HepG2 (cell line): Measurements from ENCODE around the gene BPIFB6. TPM values are rescaled to one million over a fixed set of nuclear protein-coding genes. Genes with fewer than 3 reads are reported as not detected.

Experiments used
- CAMTA2 ChIP-seq: sonication (generic); formaldehyde crosslinking; IDR thresholded peaks from 2 replicates; pipeline ENCODE4 v1.4.0; 2020; ENCODE audit warnings: mild to moderate bottlenecking, missing genetic modification reagents, borderline replicate concordance
- DR1 ChIP-seq: sonication (generic); formaldehyde crosslinking; IDR thresholded peaks from 2 replicates; pipeline ENCODE4 v1.8.0; 2021; ENCODE audit warnings: mild to moderate bottlenecking, missing genetic modification reagents, inconsistent platforms
- EED ChIP-seq: sonication (generic); formaldehyde crosslinking; IDR thresholded peaks from 2 replicates; pipeline ENCODE4 v1.5.0; 2020; ENCODE audit warnings: mild to moderate bottlenecking, missing genetic modification reagents
- KDM5B ChIP-seq: sonication (generic); formaldehyde crosslinking; IDR thresholded peaks from 2 replicates; pipeline ENCODE4 v1.4.0; 2020; ENCODE audit warnings: missing genetic modification reagents, mild to moderate bottlenecking, borderline replicate concordance
- MIER2 ChIP-seq: IDR thresholded peaks from 2 replicates; pipeline ENCODE4 v1.6.1; 2016; ENCODE audit warnings: missing biosample characterization, missing genetic modification reagents
- NCOR1 ChIP-seq: fragments of 200-600 bp; sonication (generic); IDR thresholded peaks from 2 replicates; pipeline ENCODE4 v1.7.0; 2017; ENCODE audit warnings: antibody characterized with exemption, low read length, borderline replicate concordance
- NFE2L1 ChIP-seq: sonication (generic); formaldehyde crosslinking; IDR thresholded peaks from 2 replicates; pipeline ENCODE4 v1.4.0; 2020; ENCODE audit warnings: missing genetic modification reagents, mild to moderate bottlenecking, borderline replicate concordance
- NONO ChIP-seq, 2 experiments: fragments of 450-650 bp in 1 of 2; sonication (generic) in 1 of 2; formaldehyde crosslinking in 1 of 2; IDR thresholded peaks in 1 of 2; conservative IDR thresholded peaks in 1 of 2; 2 replicates each; pipeline versions ENCODE4 v1.6.1 to v1.8.0; 2017 to 2022; ENCODE audit warnings: mild to moderate bottlenecking in 1 of 2, missing genetic modification reagents in 1 of 2, moderate library complexity in 1 of 2
- POLR2A ChIP-seq, 2 experiments: IDR thresholded peaks; 2 replicates each; pipeline ENCODE4 v1.6.1; 2011; ENCODE audit warnings: low read depth in 2 of 2, low read length in 2 of 2, mild to moderate bottlenecking in 1 of 2, moderate library complexity in 1 of 2; ENCODE audit not compliant: insufficient read depth in 1 of 2
- PREB ChIP-seq: sonication (generic); formaldehyde crosslinking; IDR thresholded peaks from 2 replicates; pipeline ENCODE4 v1.4.0; 2020; ENCODE audit warnings: missing genetic modification reagents
- RFXAP ChIP-seq: sonication (generic); formaldehyde crosslinking; IDR thresholded peaks from 2 replicates; pipeline ENCODE4 v1.4.0; 2020; ENCODE audit warnings: missing genetic modification reagents, borderline replicate concordance
- RXRA ChIP-seq: sonication (generic); formaldehyde crosslinking; IDR thresholded peaks from 2 replicates; pipeline ENCODE4 v1.5.1; 2020; ENCODE audit warnings: missing genetic modification reagents
- SRSF4 ChIP-seq: fragments of 200-400 bp; formaldehyde crosslinking; IDR thresholded peaks from one replicate; pipeline ENCODE4 v1.6.1; 2018; ENCODE audit warnings: mild to moderate bottlenecking, low read depth, low read length, moderate library complexity; ENCODE audit not compliant: poor library complexity, severe bottlenecking
- STAT6 ChIP-seq: sonication (generic); formaldehyde crosslinking; IDR thresholded peaks from 2 replicates; pipeline ENCODE4 v1.4.0; 2020; ENCODE audit warnings: missing genetic modification reagents, mild to moderate bottlenecking, borderline replicate concordance
- TGIF2 ChIP-seq: IDR thresholded peaks from 2 replicates; pipeline ENCODE4 v1.6.1; 2016; ENCODE audit warnings: control low read depth, missing compliant biosample characterization
- XRCC5 ChIP-seq: fragments of 200-400 bp; formaldehyde crosslinking; optimal IDR thresholded peaks from 2 replicates; pipeline ENCODE3; 2017; ENCODE audit warnings: mild to moderate bottlenecking, low read length
- ZBTB44 ChIP-seq: sonication (generic); formaldehyde crosslinking; IDR thresholded peaks from 2 replicates; pipeline ENCODE4 v1.4.0; 2020; ENCODE audit warnings: missing genetic modification reagents
- ZFP37 ChIP-seq: sonication (generic); formaldehyde crosslinking; IDR thresholded peaks from 2 replicates; pipeline ENCODE4 v1.4.0; 2020; ENCODE audit warnings: missing genetic modification reagents, borderline replicate concordance
- ZNF263 ChIP-seq: sonication (generic); formaldehyde crosslinking; IDR thresholded peaks from 2 replicates; pipeline ENCODE4 v1.4.0; 2020; ENCODE audit warnings: missing genetic modification reagents
- ZNF543 ChIP-seq: sonication (generic); formaldehyde crosslinking; IDR thresholded peaks from 2 replicates; pipeline ENCODE4 v1.4.0; 2020; ENCODE audit warnings: mild to moderate bottlenecking, missing genetic modification reagents
- ZNF629 ChIP-seq: sonication (generic); formaldehyde crosslinking; conservative IDR thresholded peaks from 2 replicates; pipeline ENCODE4 v1.5.0; 2020; ENCODE audit warnings: missing genetic modification reagents
- ZNF660 ChIP-seq: sonication (generic); formaldehyde crosslinking; IDR thresholded peaks from 2 replicates; pipeline ENCODE4 v1.5.1; 2020; ENCODE audit warnings: mild to moderate bottlenecking, low read depth, missing genetic modification reagents, borderline replicate concordance
- ZNF761 ChIP-seq: sonication (generic); formaldehyde crosslinking; conservative IDR thresholded peaks from 2 replicates; pipeline ENCODE4 v1.4.0; 2020; ENCODE audit warnings: mild to moderate bottlenecking, missing genetic modification reagents
- ZNF772 ChIP-seq: sonication (generic); formaldehyde crosslinking; IDR thresholded peaks from 2 replicates; pipeline ENCODE4 v1.5.0; 2020; ENCODE audit warnings: mild to moderate bottlenecking, missing genetic modification reagents
- ZNF782 ChIP-seq: sonication (generic); formaldehyde crosslinking; IDR thresholded peaks from 2 replicates; pipeline ENCODE4 v1.4.0; 2020; ENCODE audit warnings: missing genetic modification reagents, mild to moderate bottlenecking, borderline replicate concordance
- polyA plus RNA-seq, 8 experiments: library from polyadenylated mRNA; depleted of rRNA in 3 of 8; stranded (reverse) in 7 of 8; unstranded in 1 of 8; fragments of >200 nt; fragmentation: Illumina TruSeq in 4 of 8; extraction: Trizol in 4 of 8; gene quantifications; 2 replicates each; pipeline versions ENCODE4 v1.2.1 to v1.2.3, GENCODE V29; 2011 to 2016; ENCODE audit warnings: low read depth in 4 of 8, missing spikeins in 1 of 8, mixed read lengths in 1 of 8; ENCODE audit not compliant: insufficient read depth in 1 of 8
- total RNA-seq, 5 experiments: library from RNA; depleted of rRNA; stranded (reverse); fragments of >200 nt; fragmentation: Illumina TruSeq; extraction: Trizol; gene quantifications; 2 replicates each; pipeline ENCODE4 v1.2.3, GENCODE V29; 2016; ENCODE audit warnings: low read depth in 1 of 5

Gene BPIFB6
- total and polyA plus RNA-seq, 2 of the 13 experiments (the other 11 are each of a cell fraction or from before 2014, with no cell fraction given) = 0.13 to 1.7 TPM

GRCh38 chr20:33020278-33021161 is 10.9 kb upstream of the BPIFB6 start (continued):
- TF ChIP-seq KDM5B (peak; percentile 53; the same call in 1 of the 2 replicates), NONO (IDR thresholded peaks at IDR 0.05) (no peak), NONO (CRISPR knock-in tag; conservative IDR thresholded peaks at IDR 0.05) (no peak), ZNF782 (no peak), NCOR1 (no peak), EED (CRISPR knock-in tag) (no peak), RXRA (CRISPR knock-in tag) (0 out of 2 replicates have a peak, but pooled peaks have one; percentile 3), ZNF772 (CRISPR knock-in tag) (no peak), ZNF629 (CRISPR knock-in tag) (peak; percentile 97), MIER2 (no peak), ZNF660 (no peak), STAT6 (CRISPR knock-in tag) (no peak), NFE2L1 (CRISPR knock-in tag) (no peak), ZFP37 (CRISPR knock-in tag) (no peak), XRCC5 (no peak), ZNF543 (no peak), ZNF761 (CRISPR knock-in tag) (0 out of 2 replicates have a peak, but pooled peaks have one; percentile 69), POLR2A (IDR thresholded peaks at IDR 0.05; ENCODE audit: insufficient read depth in 1 of 2, low read depth in 2 of 2, low read length in 2 of 2) (peak in 1 of 2 experiments; percentile 51; a peak in 2 of 4 replicates), TGIF2 (CRISPR knock-in tag) (no peak), SRSF4 (no peak), DR1 (CRISPR knock-in tag) (no peak), ZNF263 (CRISPR knock-in tag) (peak; percentile 18; the same call in 1 of the 2 replicates), RFXAP (CRISPR knock-in tag) (0 out of 2 replicates have a peak, but pooled peaks have one; percentile 33), ZBTB44 (CRISPR knock-in tag) (no peak), CAMTA2 (CRISPR knock-in tag) (no peak), PREB (no peak)
